ENCODE data around the gene BRD3OS.

Gene BRD3OS

GRCh38 chr9:134003237-134003636 is 22.0 kb upstream of the BRD3OS start:
- ATAC-seq: no peak

More at GRCh38 chr9:134003237-134003636, 22.0 kb upstream of the BRD3OS start:
- TF ChIP-seq ESRRG (CRISPR knock-in tag; IDR thresholded peaks at IDR 0.05): no peak
- TF ChIP-seq ZFP3 (CRISPR knock-in tag; IDR thresholded peaks at IDR 0.05): no peak
- no peak for TF ChIP-seq TOX (CRISPR knock-in tag; IDR thresholded peaks at IDR 0.05; ENCODE audit: borderline replicate concordance)
- no peak for TF ChIP-seq BACH2 (CRISPR knock-in tag; IDR thresholded peaks at IDR 0.05; ENCODE audit: borderline replicate concordance)
- TF ChIP-seq SNAI2 (CRISPR knock-in tag; IDR thresholded peaks at IDR 0.05): no peak
- no peak for TF ChIP-seq CREB5 (CRISPR knock-in tag; IDR thresholded peaks at IDR 0.05; ENCODE audit: low read depth)
- no peak for TF ChIP-seq GLIS3 (CRISPR knock-in tag; IDR thresholded peaks at IDR 0.05)
- TF ChIP-seq ZNF565 (CRISPR knock-in tag; conservative IDR thresholded peaks at IDR 0.05; ENCODE audit: low read depth): no peak
- TF ChIP-seq CSRNP3 (CRISPR knock-in tag; IDR thresholded peaks at IDR 0.05): no peak
- TF ChIP-seq PPARA (CRISPR knock-in tag; IDR thresholded peaks at IDR 0.05; ENCODE audit: borderline replicate concordance): no peak
- no peak for TF ChIP-seq OSR1 (CRISPR knock-in tag; IDR thresholded peaks at IDR 0.05)
- no peak for TF ChIP-seq CSDC2 (CRISPR knock-in tag; IDR thresholded peaks at IDR 0.05)
- no peak for TF ChIP-seq TCF4 (CRISPR knock-in tag; IDR thresholded peaks at IDR 0.05; ENCODE audit: borderline replicate concordance)
- TF ChIP-seq RARB (CRISPR knock-in tag; IDR thresholded peaks at IDR 0.05): no peak
- TF ChIP-seq POU6F1 (CRISPR knock-in tag; IDR thresholded peaks at IDR 0.05; ENCODE audit: borderline replicate concordance, low read depth): no peak
- TF ChIP-seq PATZ1 (CRISPR knock-in tag; IDR thresholded peaks at IDR 0.05; ENCODE audit: borderline replicate concordance): no peak
- no peak for TF ChIP-seq TSHZ2 (CRISPR knock-in tag; IDR thresholded peaks at IDR 0.05)

Data from SK-N-SH treated with all-trans-retinoic acid at 6 μM for 48 hours (cell line).